Stimulated activated CD4-positive, alpha-beta T cell treated with anti-CD3 and anti-CD28 coated beads, Interleukin-1b, Interleukin-23, amount 100 ng/mL, for 4 hours (primary cell): ENCODE results near the gene ANKS1B.
"Not testable (repeated sequence)": the region's sequence is repeated elsewhere in the genome, so short reads cannot be mapped to it uniquely, and the experiment has no call there.

Source experiments
- DNase-seq, 2 donors: peaks; one replicate each; pipeline ENCODE4 v3.0.0-alpha.2; 2020; ENCODE audit warnings: low read depth in 2 of 2

The ANKS1B gene

GRCh38 chr12:99870085-99870484 lies 114.7 kb downstream of the ANKS1B start:
- no peak for DNase-seq

DNA sequence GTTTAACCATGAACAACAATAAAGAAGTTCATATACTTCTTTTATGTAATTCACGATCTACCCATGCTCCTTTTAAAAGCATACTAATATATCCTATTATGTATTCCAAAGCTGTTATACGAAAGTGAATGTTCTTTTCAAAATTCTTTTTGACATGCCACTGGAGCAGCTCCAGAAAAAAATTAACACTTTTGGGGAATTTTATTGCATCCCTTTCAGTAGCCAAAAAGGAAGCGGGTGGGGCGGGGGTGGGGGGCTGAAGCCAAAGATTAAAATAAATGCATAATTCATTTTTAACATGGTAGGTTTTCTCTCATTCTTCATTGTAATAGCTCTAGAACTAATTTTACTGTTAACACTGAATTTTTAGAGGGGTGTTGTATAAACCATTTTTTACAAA lies 123.0 kb downstream of the ANKS1B start:
- DNase-seq = no peak

DNA sequence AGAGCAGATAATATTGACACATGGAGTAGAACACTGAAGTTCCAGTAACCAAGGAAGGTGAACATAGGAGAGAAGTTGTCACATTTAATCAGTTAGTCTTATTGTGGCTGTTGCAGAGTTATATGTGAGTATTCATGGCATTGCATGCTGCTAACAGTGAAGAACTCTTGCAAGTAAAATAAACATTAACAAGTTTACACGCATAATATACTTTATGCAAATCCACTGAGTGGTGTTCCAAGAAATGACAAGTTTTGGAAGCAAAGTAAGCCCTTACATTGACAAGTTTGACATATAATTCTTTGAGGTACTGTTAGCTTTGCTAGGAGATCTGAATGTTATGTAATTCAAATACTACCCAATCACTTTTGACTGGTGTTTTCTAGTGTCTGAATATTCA lies 125.6 kb downstream of the ANKS1B start:
- no peak for DNase-seq

GRCh38 chr12:99852666-99853065 lies 132.1 kb downstream of the ANKS1B start:
- no peak for DNase-seq

GRCh38 chr12:99847936-99848335 lies 136.8 kb downstream of the ANKS1B start:
- no peak for DNase-seq

DNA sequence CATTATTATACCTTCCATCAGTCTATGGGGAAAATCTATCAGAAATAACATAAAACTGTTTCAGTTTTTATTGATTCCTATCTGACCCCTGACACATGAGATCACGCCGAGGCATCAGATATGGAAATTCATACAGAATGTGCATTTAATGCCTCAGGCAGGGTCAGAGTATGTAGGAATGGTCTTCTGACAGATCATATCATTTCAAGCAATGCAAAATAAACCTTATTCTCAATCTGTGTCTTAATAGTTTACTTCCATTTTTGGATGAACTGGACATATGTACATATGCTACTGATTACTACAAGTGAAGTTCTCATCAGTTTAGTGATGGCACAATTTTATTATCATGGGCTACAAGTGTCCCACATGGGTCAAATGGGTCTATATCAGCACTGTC lies 150.0 kb downstream of the ANKS1B start:
- DNase-seq = no peak

DNA sequence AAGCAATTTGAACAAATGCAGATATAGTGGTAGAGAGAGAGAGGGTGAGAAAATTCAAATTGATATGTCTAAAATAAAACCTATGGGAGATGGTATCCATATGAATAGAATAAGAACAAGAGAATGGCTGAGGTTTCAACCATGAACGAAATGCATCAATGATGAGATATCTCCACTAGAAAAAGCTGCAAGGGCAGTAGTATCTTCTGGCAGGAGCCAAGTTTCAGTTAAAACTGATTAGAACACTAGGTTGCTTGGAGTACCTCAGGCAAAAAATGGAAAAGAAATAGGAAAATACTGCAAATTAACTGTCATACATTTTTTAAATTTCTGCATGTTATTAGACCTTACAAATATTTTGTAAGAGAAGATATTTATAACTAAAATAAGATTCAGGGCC lies 151.3 kb downstream of the ANKS1B start:
- DNase-seq = no peak

- DNase-seq = no peak
Measured at GRCh38 chr12:99824900-99825542, 159.7 kb downstream of the ANKS1B start.

DNA sequence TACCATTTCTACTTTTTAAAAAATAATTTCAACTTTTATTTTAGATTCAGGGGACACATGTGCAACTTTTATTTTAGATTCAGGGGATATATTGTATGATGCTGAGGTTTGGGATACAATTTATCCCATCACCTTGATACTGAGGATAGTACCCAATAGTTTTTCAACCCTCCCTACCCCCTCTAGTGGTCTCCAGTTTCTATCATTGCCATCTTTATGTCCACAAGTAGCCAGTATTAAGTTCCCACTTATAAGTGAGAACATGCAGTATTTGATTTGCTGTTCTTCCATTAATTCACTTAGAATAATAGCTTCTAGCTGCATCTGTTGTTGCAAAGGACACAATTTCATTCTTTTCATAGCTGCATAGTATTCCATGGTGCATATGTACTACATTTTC lies 162.5 kb downstream of the ANKS1B start:
- no peak for DNase-seq

GRCh38 chr12:99810718-99811593 lies 173.8 kb downstream of the ANKS1B start:
- no peak for DNase-seq

- no peak for DNase-seq
Measured at GRCh38 chr12:99809909-99810308, 174.8 kb downstream of the ANKS1B start.

DNA sequence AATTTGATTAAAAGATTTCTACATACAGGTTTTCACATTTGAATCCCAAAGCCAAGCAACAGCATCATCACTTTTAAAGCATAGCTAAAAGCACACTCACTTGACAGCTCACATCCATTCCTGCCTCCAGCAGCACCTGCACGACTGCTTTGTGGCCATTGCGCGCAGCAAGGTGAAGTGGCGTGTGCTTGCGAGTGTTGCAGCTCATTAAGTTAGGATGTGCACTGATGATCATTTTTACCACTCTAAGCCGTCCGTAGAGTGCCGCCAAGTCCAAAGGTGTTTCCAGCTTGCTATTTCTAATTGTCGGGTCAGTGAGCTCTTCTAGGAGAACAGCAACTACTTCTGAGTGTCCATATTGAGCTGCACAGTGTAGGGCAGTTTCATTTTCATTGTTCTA lies 178.4 kb downstream of the ANKS1B start:
- no peak for DNase-seq

- no peak for DNase-seq
Measured at GRCh38 chr12:99804715-99805114, 180.0 kb downstream of the ANKS1B start.

DNA sequence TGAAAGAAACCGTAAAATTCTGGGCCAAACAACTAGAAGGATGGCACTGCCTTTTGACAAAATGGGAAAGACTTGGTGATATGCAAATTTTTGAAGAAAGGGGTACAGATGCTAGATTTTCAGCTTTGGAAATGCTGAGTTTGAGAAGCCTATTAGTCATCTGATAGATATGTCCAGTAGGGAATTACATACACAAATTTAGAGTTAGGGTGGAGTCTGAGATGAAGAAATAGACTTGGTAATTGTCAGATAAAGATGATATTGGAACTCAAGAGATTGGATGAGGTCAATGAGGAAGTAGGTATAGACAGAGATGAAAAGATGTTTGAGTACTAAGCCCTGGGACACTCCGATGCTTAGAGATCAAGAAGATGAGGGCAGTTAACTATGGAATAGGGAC lies 184.1 kb downstream of the ANKS1B start:
- no peak for DNase-seq

- DNase-seq = not testable (repeated sequence)
Measured at GRCh38 chr12:99797931-99798330, 186.8 kb downstream of the ANKS1B start.

DNA sequence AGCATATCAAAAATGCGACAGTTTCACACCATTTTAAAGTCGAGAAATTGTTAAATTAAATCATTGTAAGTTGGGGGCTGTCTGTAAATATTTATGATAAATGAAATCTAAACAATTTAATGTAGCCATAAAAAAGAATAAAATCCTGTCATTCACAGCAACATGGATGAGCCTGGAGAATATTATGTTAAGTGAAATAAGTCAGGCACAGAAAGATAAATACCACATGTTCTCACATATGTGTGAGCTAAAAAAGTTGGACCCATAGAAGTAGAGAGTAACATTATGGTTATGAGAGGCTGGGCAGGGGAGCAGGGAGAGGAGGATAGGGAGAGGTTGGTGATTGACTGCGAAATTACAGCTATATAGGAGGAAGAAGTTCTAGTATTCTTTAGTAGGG lies 201.3 kb downstream of the ANKS1B start:
- no peak for DNase-seq

DNA sequence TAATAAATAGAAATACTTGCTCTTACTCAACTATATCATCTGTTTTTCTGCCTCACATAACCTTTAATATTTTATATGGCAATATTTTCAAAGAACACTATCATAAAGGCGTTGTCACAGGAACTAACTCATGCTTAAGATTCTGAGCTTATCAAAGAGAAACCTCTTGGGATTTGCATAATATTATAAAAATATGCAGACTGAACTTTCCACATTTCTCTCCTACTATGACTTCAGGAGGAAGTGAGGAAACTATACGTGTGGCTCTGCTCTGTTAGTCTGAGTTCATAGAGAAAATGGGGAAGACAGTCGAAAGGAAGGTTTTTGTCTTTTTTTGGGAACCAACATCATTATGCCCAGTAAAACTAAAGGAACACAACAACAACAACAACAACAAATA lies 212.5 kb downstream of the ANKS1B start:
- no peak for DNase-seq

DNA sequence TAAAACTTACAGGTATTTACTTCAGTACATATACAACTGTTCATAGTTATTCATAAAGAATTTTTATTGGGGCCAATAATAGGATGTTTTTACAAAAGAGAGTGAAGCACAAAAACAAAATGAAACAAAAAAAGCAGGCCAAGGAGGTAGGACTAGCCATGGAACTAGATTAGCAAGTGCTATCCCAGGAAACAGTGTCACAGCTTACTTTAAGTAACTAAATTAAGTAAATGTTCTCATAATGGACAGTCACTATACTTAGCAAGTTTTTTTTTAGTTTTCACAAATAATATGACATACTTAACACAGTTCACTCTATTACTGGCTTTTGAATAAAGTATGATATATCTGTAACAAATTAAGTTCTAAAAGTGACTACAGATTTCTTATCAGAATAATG lies 213.1 kb downstream of the ANKS1B start:
- no peak for DNase-seq

- no peak for DNase-seq
Measured at GRCh38 chr12:99769396-99769980, 215.2 kb downstream of the ANKS1B start.

DNA sequence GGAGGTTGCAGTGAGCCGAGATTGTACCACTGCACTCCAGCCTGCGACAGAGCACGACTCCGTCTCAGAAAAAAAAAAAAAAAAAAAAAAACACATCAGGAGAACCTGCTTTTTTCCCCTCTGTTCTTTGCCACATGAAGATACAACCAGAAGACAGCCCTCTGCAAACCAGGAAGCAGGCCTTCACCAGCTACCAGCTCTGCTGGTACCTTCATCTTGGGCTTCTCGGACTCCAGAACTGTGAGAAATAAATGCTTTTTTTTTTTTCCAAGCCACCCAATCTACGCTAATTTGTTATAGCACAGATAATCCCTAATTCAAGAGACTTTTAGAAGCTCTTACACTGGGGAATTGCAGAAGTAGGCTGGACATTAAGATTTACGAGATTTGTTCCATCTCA lies 216.0 kb downstream of the ANKS1B start:
- DNase-seq = no peak

- DNase-seq = no peak
Measured at GRCh38 chr12:99767809-99768208, 216.9 kb downstream of the ANKS1B start.

GRCh38 chr12:99766408-99766807 lies 218.3 kb downstream of the ANKS1B start:
- DNase-seq = no peak
